ENCODE results near the gene BPHL.
"Not testable (repeated sequence)": the region's sequence is repeated elsewhere in the genome, so short reads cannot be mapped to it uniquely, and the experiment has no call there.

Gene BPHL

DNA sequence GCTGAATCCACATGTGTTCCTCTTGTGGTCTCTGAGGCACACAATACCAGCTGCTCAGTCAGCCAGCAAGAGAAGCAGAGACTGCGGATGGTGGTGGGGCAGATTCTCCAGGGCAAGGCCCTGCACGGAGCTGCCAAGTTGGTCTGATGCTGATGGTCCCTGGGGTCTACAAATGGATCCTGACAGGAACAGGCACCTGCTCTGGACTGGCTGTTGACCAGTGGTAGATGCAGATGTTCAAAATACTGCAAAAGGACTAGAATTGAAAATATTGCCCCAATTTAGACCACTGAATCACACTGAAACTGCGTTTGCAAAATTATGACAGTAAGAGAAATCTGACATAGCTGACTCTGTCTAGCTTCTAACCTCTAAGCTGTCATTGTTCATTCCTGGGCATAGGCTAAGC, 68.5 kb downstream of the BPHL start:
- no peak for DNase-seq

DNA sequence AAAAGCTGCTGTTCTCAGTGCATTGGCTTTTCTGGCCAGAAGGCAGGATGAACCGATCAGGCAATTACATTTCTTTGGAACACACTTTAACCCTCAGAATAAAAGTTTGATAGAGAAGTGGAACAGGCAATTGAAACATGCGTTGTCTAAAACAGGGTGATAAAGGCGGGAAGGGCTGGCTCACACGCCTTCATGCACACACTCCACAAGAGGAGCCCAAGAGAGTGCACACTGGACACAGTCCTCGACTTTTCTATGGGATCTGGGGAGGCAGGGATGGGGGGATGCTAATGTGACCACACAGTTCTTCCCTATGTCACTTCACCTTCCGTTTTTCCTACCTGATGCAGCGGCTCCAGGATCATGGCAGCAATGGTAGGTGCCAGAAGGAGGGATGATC, 69.8 kb downstream of the BPHL start:
- no peak for DNase-seq

DNA sequence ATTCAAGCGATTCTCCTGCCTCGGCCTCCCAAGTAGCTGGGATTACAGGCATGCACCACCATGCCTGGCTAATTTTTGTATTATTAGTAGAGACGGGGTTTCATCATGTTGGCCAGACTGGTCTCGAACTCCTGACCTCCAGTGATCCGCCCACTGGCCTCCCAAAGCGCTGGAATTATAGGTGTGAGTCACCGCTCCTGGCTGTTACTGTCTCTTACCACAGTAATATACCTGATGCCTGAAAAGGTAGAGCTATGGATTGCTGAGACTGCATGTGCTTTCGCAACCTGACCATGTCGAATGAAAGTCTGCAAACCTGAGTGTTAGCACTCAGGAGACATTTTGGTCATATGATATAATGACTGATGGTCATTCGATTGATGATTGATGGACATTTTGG, 70.7 kb downstream of the BPHL start:
- not testable (repeated sequence) for DNase-seq

DNA sequence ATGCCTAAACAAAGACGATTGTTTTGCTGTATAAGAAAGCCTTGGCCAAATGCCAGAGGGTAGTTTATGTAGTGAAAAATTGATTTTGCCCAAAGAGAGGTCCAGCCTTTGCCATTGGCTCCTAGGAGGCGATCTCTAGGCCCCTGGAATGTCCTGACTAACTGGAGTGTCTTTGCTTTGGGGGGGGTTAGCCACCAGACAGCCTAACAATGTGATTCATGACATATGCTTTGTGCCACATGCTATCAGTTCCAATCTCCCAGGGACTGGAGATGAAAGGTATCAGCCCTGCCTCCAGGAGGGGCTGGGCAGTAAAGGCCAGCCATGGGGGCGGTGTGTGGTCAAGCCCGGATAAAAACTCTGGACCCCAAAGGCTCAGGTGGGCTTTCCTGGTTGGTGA, 71.5 kb downstream of the BPHL start:
- no peak for DNase-seq

DNA sequence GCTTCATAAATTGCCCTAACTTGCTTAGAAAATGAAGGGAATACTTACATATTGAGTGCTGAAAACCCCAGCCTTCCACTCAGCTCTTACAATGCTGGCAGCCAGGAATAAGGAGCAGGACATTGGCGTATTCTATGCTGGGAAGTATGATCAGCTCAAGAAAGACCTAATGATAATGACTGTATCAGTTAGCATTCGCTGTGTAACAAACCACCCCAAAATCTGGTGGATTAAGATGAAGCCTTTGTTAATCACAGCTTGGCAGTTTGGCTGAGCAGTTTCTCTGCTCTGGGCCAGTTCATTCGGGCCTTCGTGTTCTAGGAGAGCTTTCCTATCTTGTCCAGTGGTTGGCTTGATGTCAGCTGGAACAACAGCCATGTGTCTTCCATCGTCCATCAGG, 72.3 kb downstream of the BPHL start:
- DNase-seq, result no peak

DNA sequence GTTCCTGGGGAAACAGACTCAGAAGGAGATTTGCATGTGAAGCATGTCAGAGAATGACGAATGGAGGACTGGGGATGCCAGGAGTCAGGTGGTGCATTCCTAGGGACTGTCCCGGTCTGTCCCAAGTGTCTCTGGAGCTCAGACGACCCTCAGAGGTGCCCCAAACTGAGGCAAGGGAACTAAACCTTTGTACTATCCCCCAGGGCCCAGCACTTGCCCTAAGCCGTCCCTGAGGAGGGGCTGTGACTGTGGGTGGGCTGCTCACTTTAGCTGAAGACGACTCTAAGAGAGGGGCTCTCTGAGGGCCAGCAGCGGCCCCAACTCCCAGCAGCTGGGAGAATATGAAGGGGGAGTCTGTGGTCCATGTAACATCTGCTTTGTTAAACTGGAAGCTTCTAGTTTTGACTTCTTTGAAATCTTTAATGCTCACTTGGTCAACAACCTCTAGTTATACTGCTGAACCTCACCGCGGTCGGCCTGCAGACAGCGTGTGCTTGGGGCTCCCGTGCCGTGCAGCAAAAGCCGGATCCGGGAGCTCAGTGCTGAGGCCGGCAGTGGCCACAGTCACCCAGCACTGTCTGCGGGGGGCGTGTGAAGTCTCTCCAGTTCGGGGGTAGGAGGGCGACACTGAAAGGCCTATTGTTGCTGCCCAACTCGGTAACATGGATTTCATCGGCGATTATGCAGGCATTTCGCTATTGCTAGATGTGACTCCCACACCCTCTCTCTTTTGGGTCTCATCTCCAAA, 74.8 kb downstream of the BPHL start:
- no peak for DNase-seq

DNA sequence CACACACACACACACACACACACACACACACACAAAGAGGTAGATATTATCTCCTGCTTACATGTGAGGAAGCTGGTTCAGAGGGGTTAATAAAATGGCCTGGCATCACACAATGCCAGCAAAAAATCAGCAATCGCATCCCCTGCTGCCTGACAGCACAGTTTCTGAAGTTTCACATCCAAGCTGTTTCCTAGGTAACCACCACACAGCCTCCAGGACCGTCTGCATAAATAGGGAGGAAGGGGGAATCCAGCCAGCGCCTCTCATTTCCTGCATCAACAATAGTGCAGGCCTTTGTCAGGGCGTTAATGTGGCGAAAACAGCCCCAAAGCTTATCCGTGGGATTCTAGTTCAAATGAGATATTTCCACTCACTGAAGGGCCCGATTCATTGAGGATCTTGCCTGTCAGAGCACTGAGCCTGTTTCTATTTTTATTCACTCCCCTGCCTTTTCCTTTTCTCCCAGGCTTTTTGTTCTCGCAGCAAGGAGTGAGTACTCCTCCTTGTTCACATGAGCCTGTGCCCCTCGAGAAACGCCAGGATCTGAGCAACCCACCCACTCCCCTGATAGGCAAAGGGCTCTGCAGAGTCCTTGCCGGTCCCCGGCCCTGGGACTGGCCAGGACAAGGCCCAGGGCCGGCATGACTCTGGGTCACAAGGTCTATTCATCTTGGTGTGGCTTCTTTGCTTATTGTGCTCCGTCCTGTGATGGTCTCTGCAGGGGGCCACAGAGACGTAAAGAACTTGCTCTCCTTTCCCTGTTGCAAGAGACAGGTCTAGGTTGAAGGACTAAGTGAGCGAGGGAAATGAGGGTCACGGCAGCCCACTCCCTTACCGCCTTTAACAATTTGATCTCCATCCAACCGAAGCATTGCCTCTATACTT, 76.3 kb downstream of the BPHL start:
- DNase-seq, result no peak

DNA sequence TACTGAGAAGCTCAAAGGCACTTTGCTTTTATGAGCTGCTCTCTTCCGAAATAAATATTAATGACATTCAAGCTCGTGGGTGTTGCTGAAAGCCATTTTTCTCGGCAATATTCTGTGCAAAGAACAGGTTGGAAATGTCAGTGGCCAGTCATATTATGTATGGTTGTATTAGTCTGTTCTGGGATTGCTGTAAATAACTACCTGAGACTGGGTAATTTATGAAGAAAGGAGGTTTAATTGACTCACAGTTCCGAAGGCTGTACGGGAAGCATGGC, 76.8 kb downstream of the BPHL start:
- DNase-seq, result no peak

DNA sequence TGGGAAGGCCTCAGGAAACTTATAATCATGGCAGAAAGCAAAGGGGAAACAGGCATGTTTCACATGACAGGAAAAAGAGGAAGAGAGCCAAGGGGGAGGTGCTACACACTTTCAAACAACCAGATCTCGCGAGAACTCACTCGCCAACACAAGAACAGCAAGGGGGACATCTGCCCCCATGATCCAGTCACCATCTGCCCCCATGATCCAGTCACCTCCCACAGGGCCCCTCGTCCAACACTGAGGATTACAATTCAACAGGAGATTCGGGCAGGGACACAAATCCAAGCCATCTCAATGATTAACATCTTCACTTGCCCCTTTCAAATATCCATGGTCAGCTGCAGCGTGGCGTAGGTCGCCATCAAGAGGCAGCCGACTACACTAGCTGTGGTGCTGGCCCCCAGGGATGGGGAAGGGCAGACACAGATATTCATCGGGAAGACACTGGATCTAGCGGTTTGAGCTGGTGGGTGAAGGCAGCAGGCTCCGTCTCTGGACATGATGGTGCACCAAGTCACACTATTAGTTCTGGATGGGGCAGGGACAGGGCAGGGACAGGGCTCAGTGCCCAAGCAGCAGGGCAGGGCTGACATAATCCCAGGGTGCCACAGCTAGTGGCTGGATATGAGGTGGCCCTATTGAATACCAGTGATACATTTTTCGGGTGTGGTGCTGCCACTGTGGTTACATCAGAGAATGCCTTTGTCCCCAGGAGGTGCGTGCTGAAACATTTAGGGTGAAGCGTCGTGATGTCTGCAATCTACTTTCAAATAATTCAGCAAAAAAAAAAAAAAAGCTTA, 77.4 kb downstream of the BPHL start:
- no peak for DNase-seq

DNA sequence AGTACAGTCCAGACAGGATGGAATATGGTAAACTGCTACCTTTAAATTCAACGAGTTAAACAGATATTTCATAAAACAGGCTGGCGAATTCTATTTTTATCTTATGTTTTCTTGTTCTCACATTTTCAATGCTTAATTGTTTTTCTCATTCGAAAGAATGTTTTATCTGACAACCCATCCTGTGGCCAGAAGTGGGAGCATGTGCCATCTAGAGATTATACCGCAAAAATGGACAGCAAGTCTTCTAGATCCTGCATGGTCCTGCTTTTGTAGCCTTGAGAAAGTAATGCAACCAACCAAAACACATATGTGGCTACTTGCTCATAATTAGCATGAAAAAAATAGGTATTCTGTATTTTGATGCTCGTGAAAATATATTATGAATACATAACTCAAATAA, 78.3 kb downstream of the BPHL start:
- no peak for DNase-seq

DNA sequence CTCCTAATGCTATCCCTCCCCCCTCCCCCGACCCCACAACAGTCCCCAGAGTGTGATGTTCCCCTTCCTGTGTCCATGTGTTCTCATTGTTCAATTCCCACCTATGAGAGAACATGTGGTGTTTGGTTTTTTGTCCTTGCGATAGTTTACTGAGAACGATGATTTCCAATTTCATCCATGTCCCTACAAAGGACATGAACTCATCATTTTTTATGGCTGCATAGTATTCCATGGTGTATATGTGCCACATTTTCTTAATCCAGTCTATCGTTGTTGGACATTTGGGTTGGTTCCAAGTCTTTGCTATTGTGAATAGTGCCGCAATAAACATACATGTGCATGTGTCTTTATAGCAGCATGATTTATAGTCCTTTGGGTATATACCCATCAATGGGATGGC, 79.2 kb downstream of the BPHL start:
- DNase-seq, result not testable (repeated sequence)

DNA sequence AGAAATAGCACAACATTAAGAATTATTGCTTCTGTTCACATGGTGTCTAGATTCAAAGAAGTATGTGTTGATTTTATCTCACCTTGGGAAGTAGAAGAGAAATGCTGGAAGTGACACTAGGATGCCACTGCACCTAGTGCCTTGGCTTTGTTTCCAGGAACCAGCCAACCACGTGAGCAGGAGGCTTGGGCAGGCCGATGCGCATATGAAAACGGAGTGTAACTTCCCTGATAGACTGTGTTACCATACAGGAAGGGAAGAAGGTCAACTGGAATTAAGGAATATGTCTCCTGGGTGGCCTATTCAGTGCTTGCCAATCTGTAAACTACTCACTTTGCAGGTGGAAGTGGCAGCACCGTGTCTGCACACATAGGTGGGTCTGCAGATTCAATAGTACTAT, 80.9 kb downstream of the BPHL start:
- no peak for DNase-seq

DNA sequence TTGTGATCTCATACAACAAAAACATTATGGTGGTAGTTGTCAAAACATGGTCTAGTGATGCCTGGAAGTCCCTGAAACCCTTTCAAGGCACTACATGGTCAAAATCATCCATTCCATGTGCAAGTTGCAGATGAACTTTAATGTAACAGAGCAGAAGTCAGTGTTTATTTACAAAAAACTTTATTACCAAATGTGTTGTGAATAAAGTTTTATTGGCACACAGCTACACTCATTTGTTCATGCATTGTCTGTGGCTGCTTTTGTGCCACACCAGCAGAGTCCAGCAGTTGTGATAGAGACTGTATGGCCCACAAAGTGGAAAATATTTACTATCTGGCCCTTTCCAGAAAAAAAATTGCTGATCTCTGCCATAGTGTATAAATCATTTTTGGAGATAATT, 82.2 kb downstream of the BPHL start:
- DNase-seq, result no peak

DNA sequence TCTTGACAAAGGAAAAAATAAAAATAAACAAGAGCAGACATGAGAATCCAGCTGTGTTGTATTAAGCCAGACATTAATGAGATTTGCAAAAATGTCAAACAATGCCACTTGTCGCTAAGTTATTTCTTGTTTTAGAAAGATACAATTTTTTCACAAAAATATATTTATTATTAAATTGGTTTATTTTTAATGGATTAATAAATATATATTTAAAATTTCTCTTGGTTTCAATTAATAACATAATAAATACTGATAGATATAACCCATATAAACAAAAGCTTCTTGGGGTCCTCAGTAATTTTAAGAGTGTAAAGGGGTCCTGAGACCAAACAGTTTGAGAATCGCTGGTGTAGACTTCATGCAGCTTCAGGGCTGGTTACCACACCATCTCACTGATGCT, 82.9 kb downstream of the BPHL start:
- DNase-seq, result no peak

All from DMS79 (cell line).